Measurements from ENCODE around the gene GGT5.

GRCh38 chr22:24177045-24177444 is 67.8 kb downstream of the GGT5 start:
- no peak for TF ChIP-seq CTCF (IDR thresholded peaks at IDR 0.05)
- no peak for TF ChIP-seq POLR2A (IDR thresholded peaks at IDR 0.05)

Measured in tibial nerve (tissue), 3 donors.